Measurements from ENCODE around the gene ARIH1.

ARIH1 gene

GRCh38 chr15:72487070-72487797 lies 13.1 kb downstream of the ARIH1 start:
- DNase-seq = no peak

GRCh38 chr15:72488558-72488957 lies 14.4 kb downstream of the ARIH1 start:
- no peak for DNase-seq

- DNase-seq = no peak
These were observed 15.9 kb downstream of the ARIH1 start for GRCh38 chr15:72489943-72490554.

- no peak for DNase-seq
These were observed 17.6 kb downstream of the ARIH1 start for GRCh38 chr15:72491768-72492167.

GRCh38 chr15:72492733-72493132 lies 18.6 kb downstream of the ARIH1 start:
- DNase-seq = no peak

GRCh38 chr15:72493220-72493619 lies 19.1 kb downstream of the ARIH1 start:
- no peak for DNase-seq

GRCh38 chr15:72495007-72495406 lies 20.9 kb downstream of the ARIH1 start:
- no peak for DNase-seq

- no peak for DNase-seq
These were observed 22.7 kb downstream of the ARIH1 start for GRCh38 chr15:72496783-72497182.

- DNase-seq = no peak
These were observed 23.3 kb downstream of the ARIH1 start for GRCh38 chr15:72497402-72497801.

GRCh38 chr15:72502220-72502809 lies 28.2 kb downstream of the ARIH1 start:
- DNase-seq = no peak

GRCh38 chr15:72503147-72503546 lies 29.0 kb downstream of the ARIH1 start:
- no peak for DNase-seq

GRCh38 chr15:72507402-72508092 lies 33.4 kb downstream of the ARIH1 start:
- DNase-seq = no peak

- DNase-seq = no peak
These were observed 35.4 kb downstream of the ARIH1 start for GRCh38 chr15:72509484-72509883.

GRCh38 chr15:72511536-72511935 lies 37.4 kb downstream of the ARIH1 start:
- no peak for DNase-seq

- DNase-seq = no peak
These were observed 41.7 kb downstream of the ARIH1 start for GRCh38 chr15:72515591-72516389.

GRCh38 chr15:72516777-72517176 lies 42.6 kb downstream of the ARIH1 start:
- no peak for DNase-seq

- no peak for DNase-seq
These were observed 47.6 kb downstream of the ARIH1 start for GRCh38 chr15:72521682-72522081.

- peak; percentile 14 for DNase-seq
These were observed 59.0 kb downstream of the ARIH1 start for GRCh38 chr15:72532991-72533601.

- DNase-seq = no peak
These were observed 60.4 kb downstream of the ARIH1 start for GRCh38 chr15:72534523-72534922.

- DNase-seq = no peak
These were observed 61.8 kb downstream of the ARIH1 start for GRCh38 chr15:72535911-72536310.

GRCh38 chr15:72536506-72536905 lies 62.4 kb downstream of the ARIH1 start:
- no peak for DNase-seq

GRCh38 chr15:72538931-72539330 lies 64.8 kb downstream of the ARIH1 start:
- DNase-seq = no peak

Data from stimulated activated CD4-positive, alpha-beta T cell treated with anti-CD3 and anti-CD28 coated beads, Interleukin-4, amount 100 ng/mL, for 24 hours (primary cell).